ENCODE data around the gene ENPP6.

Gene ENPP6

DNA sequence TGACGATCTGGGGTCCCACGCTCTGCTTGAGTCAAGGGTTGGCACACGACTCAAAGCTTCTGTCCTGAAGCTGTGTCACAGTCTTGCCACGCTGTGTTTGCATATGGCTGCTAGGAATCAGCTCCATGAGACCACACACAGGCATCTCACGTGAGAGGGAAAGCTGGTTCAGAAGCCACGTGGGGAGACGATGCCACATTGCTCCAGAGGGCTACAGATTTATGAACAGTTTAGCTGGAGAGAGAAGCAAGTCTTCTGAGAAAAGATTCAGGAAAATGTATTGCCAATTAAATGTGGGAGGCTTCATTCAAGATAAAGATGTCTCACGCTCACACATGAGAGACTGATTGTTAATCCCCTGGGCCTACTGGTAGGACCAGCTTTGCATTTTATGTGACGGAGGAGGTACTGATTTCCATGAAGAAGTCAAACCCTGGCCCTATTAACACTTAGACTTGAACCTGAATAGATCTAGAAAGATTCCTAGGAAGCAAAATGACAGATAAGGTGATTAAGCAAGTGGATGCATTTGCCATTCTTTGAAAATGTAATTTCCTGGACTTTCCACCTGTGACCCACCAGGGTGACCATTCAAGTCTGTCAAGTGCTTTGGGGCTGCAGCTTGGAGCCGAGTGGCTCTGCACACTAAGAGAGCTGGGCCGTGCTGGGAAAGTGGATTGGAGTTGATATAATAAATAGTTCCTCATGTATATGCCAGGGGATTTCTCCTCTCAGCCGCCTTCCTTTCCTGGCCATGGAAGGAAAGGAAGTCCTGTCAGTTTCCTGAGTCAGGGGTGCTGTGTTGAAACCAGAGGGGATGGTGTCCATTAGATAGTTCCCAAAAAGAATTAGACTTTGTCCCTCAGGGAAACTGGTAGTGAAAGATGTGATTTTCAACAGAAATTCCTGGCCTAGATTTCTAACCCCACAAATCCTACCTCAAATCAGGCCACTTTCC lies 29.0 kb downstream of the ENPP6 start:
- FAIRE-seq, result no peak

DNA sequence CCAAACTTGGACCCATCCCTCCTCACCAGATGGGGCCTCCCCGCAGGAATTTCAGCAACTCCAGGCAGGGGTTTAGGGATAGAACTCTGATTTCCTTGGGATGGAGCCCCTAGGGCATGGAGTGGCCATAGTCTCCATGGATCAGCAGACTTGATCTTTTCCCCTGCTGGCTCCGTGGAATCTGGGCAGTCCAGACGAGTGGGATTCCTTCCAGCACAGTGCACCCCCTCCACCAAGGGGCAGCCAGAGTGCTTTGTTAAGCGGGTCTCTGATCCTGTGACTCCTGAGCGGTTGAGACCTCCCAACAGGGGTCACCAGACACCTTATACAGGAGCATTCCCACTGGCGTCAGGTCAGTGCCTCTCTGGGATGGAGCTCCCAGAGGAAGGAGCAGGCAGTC lies 40.4 kb downstream of the ENPP6 start:
- no peak for FAIRE-seq

DNA sequence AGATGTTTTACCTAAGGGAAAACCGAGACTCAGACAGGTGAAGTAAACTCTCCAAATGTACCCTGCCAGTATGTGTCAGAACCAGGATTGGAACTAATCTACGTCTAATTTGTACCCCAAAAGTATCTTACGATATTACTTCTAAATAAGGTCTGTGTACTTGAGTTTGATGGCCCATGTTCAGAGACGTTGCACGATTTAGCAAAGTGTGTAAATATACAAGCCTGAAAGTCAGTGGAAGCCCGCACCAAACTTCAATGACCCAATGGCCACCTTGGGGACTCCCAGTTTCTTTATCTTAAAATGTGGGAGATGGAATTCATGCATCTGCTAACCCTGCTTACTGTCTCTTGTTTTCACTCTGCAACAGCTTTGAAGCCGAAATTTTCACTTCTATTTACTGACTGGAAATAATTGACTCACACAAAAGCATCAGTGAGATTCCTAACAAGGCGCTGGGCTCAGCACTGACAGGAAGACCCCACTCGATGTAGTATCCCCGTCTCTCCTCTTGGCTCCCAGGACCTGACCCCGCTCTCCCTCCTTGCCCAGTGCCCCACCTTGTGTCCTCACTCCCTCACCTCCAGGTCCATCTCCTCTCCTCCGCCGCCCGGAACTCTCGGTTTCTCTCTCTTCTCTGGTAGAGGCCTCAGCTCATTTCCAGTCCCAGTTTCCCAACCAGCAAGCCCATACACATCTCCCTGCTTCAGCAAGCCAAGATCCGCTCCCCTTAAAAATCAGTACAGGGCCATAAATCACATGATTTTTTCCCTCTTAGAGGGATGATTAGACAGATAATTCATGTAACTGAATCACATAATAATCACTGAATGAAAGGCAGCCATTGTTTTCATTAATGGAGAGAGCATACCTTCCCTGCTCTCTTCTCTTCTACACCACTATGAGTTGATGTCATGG lies 42.8 kb downstream of the ENPP6 start:
- no peak for FAIRE-seq

DNA sequence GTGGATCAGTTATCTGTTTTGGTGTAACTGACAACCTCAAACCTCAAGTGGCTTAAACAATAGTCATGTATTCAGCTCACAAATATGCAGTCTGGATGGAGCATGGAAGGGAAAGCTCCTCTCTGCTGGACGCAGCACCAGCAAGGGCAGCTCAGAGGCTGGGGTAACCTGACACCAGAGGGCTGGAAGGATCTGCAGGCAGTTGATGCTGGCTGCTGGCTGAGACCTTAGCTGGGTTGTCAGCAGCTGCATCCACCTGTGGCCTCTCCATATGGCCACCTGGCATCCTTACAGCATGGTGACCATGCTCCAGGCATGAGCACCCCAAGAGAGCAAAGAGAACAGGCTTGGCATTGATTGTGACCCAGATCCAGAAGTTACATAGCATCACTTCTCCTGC lies 46.7 kb downstream of the ENPP6 start:
- FAIRE-seq, result no peak

DNA sequence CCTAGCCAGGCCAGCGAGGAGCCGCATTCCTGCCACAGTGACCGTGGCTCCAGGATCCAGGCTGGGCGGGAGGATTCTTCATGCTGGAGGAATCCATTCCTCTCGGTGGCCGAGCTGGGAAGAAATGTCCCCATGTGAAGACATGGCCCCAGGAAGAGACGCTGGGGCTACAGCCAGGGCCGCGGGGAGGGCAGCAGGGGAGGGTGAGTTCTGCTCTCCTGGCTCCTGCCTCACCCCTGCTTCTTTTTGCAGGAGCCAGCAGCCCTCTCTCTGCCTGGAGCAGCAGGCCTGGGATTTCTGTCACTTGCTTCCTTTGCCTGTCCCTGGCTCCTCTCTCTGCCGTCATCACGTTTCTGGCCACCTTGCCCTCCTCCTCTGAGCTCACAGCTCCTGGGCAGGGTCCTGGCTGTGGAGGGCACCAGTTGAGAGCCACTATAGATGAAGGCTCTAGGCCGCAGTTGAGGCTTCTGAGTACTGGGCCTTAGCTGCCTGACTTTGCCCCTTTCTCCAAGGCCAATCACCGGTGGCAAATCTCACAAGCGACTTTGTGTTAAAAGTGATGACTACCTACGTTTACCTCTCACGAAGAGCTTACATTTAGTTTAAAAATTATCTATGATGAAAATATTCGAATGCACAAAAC lies 48.3 kb downstream of the ENPP6 start:
- no peak for FAIRE-seq

DNA sequence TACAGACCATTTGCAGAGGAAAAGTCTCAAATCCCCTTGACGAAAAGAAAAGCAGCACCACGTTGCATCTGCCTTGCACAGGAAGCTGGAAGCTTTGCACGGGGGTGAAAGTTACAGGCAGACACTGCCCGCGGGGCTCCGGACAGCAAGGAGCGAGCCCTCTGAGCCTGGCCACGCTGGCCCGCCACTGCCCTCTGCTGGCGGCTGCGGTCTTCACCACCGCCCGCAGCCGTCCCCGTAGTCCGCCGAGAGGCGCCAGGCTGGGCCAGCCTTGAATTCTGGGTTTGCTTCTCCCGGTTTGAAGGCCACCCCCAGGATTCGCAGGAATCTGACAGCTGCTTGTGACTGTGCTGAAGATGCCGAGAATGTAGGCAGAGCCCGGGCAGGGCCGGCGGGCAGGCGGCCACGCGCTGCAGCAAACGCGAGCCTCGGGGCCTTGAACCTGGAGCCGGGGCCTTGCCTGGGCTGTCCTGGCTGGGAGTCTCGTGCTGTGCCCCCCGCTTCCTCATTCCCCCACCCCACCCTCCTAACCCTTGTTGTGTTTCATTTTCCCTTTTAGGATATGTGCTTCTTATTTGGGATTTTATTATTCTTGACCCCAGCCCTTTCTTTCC lies 49.2 kb downstream of the ENPP6 start:
- FAIRE-seq, result no peak

DNA sequence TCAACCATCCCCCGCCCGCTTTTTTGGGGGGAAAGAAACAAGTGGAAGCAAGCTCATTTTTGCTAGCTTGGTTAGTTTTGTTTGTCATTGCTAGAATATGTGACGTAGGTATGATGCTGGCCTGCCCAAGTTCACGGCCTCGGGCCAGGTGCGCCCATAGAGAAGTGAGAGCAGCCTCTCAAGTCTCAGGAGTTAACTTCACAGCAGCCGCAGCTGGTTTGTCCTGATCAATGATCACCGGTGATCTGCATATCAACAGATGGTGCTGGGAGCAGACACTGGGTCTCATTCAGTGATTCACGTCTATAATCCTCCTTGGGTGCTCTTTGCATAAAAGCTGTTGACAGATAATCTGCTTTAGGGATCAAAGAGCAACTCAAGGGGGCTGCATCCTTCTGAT lies 50.1 kb downstream of the ENPP6 start:
- FAIRE-seq, result no peak

DNA sequence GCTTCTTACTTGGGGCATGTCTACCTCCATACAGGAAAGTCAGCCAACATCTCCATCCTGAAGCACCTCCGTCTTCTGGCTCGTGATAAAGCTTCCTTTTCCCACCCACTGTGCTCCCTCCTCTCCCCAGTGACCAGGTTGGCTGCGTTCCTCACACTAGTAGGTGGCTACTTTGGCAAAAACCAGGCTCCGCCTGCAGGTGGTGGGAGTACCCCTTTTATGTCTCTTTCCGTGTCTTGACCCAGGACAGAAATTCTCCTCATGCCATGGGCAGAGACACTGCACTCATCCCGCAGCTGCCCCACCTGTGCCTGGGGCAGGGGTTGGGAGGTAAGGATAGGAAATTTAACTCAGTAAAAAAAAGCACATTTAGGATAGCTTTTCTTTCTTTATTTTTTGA lies 50.9 kb downstream of the ENPP6 start:
- FAIRE-seq, result no peak

DNA sequence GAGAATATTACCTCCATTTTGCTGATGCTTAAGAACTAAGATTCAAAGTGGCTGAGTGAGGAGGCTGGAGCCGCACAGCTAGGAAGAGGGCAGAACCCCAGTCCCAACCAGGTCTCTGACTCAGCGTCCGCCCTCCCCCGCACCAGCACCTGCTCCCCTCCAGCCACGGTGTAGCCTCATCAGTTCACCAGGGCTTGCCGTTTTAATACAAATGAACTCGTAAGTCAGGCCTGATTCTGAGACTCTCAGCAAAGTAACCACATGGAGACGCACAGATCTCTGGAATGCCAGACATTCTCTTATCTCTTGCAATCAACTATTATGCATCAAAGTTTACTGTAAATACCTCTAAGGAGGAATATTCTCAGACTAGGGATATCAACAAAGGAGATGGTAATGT lies 52.4 kb downstream of the ENPP6 start:
- no peak for FAIRE-seq

DNA sequence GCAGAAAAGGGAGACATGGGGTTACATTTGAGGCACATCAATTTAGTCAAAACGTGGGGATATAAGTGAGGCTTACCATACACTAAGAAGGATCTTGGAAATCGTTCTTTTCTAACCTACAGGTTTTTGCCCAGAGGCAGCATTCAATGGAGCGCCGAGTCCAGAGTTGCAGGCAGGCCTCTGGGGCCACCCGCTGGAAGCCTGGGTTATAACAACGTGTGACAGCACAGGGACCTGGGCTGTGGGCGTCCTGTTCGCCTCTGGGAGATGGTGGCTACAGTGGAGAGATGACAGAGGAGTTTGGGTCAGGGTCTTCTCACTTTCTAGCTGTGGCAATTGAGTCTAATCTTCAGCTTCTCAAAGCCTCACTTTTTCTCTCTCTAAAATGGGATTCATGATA lies 53.9 kb downstream of the ENPP6 start:
- FAIRE-seq, result no peak

DNA sequence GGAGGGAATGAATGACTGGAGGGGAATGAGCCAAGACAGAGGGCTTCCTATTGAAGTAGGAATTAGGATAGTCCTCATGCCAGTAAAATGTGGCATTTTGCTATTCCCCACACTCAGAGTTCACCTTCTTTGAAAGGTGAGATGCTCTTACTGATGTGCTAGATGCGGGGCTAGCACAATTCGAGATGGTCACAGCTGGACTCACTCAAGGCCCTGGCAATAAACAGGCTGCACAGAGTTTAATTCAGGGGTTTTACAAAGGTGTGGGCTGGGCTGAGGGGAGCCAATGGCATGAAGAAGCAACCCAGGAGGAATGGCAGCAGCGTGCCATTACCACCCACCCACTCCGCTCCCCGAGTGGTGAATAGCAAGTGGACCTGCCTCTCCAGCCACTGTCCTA lies 55.1 kb downstream of the ENPP6 start:
- no peak for FAIRE-seq

DNA sequence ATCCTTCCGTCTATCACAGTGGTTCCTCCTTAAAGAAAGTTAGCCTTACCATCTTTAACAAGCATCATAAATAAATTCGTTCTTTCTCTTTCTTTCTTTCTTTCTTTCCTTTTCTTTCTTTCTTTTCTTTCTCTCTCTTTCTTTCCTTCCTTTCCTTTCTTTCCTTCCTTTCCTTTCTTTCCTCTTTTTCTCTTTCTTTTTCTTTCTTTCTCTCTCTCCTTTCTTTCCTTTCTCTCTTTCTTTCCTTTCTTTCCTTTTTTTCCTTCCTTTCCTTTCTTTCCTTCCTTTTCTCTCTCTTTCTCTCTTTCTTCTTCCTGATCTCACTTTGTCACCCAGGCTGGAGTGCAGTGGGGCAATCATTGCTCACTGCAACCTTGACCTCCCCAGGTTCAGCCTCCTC lies 60.4 kb downstream of the ENPP6 start:
- FAIRE-seq, result no peak

DNA sequence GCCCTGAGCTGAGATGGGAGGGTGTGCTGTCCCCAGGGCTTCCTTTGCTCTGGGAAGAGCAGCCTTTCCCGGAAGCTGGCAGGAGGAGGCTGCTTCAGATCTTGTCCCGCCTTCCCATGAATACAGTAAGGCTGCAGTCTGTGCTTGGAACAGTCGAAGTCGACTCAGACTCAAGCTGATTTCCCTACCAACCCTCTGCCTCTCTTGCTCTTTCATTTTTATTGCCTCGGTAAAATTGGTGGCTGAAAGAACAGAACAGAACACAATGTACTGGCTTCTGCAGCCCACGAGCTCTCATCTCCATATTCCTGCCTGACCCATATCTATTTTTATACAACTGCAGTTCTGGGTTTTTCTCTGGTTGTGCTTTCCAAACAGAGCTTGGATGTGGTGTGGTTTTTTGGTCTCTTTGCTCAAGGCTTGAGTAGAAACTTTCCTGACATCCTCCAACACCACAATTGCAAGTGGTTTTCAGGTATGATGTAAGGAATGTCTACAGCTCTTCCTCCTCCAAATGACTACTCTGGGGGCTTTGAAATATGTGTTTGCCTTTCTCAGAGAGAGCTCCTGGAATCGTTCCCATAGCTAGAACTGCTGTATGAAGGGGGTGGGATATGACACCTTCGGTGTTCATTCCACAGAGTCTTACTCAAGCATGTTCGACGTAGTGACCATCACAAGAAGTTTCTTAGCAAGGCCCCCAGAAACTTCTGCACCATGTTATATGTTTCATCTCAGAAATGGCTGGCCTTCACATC lies 61.3 kb downstream of the ENPP6 start:
- no peak for FAIRE-seq

DNA sequence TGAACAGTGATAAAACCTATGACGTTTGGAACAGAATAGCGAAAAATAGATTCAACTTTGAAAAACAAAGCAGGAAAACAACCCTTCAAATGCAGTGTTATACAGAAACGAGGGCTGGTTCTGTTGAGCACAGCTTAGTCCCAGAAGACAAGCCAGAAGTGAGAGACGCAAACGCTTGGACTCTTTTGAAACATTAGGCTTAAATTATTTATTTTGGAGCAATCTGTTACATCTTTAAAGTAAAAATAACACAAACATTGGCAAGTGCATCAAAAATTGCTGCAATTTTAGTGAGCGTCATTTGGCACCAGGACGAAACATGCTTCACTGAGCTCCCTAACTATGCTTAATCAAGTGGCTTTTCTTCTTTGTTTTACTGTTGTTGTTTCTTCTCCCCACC lies 63.5 kb downstream of the ENPP6 start:
- no peak for FAIRE-seq

DNA sequence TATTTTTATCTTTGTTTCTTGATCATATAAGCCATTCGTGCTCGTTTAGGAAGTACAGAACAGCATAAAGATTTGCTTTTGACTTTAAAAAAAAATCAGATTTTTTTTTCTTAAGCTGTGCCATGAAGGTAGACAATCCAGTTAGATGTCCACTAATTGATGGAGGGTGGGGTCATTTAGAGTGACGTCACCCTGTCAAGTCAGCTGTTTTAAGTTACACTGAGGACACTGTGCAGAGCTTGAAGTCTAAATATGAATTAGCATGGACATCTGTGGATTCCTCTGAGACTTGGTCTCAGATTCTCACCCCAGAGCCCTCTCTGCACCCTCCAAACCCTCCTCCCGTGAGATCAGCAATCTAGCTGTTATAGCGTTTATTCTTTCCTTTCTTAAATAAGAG lies 63.9 kb downstream of the ENPP6 start:
- no peak for FAIRE-seq

DNA sequence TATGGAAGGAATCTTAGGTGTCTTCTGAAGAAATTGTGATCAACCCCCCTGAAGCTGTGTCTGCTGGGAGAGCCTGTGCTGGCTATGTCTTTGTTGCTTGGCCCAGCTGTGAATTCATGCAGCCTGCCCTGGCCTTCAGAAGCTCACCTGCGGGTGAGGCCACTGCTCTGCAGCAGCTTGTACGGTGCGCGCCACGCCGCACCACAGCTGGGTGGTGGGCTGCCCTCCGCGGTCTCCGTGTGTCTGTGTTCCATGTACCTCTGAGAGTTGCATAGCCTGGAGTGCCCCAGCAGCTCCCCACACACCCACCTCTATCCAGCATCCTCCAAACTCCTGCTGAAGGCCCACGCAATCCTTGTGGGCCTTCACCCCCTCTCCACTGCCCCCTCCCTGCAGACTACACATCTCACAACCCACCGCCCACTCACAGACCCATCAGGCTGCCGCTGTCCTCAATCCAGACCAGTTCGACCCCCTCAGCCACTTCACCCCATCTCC lies 65.6 kb downstream of the ENPP6 start:
- no peak for FAIRE-seq

DNA sequence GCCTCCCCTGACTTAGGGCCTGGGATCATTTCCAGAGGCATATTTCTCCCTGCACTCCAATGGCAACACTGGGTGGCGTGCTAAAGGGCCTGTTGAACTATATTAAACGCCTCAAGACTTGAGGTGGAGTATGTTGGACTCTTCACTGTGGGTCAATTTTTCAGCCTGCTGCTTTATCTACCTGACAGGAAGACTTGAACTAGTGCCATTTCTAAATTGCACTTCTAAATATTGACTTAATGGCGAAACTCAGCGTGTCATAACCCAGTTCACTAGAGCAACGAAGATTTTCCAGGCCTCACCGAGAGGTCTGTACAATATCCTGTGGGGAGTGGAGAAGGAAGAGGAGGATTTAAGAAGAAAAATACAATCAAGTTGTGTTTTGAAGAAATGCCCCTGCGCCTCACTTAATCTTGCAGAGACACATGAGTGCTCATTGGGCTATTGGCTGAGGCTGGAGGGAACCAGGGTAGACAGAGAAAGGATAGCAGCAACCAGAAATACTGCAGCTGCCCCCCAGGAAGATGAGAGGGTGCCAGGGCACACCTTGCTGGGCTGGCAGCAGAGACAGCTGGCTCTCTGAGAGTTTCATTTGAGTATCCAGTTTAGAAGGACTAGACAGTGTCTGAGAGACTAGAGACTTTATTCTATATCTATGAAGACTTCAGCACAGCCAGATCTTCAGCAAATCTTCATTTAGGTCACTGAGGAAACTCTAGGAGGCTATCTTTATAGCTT lies 67.4 kb downstream of the ENPP6 start:
- FAIRE-seq, result no peak

DNA sequence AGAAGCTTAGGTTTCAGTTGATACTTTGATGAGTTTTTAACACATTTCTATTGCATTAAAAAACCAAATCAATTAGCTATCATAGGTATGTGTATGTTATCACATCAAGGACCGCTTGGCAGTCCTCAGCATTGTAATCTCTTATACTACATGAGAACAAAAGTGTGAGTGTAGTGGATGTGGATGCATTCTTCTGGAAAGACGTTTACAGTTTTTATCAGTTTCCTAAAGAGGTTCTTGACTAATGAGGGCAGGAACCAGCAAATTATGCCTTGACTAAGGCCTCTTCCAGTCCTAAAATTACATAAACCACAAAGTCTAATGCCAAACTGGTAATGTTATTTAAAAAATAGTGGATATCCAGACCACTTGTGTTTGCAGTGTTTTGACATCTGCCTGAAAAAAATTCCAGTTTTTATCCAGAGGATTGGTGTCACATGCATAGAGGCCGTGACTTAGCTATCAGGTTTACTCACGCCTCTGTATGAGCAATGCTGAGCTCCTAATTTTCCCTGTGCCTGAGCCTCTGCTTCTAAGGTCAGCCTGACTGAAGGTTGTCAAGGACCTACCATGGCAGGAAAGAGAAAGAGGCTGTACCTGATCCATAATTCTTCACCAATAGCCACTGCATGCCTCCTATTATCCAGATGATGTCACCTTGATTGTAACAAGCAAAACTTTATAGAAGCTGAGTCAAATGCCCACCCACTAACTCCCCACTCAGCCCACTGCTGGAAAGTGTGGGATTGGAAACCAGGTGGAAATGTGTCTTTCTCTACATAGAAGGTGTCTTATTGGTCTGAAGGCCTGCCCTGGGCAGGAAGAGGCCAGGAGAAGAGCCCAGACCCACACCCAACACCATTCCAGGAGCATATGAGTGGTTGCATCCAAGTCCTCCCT lies 68.7 kb downstream of the ENPP6 start:
- FAIRE-seq, result no peak

DNA sequence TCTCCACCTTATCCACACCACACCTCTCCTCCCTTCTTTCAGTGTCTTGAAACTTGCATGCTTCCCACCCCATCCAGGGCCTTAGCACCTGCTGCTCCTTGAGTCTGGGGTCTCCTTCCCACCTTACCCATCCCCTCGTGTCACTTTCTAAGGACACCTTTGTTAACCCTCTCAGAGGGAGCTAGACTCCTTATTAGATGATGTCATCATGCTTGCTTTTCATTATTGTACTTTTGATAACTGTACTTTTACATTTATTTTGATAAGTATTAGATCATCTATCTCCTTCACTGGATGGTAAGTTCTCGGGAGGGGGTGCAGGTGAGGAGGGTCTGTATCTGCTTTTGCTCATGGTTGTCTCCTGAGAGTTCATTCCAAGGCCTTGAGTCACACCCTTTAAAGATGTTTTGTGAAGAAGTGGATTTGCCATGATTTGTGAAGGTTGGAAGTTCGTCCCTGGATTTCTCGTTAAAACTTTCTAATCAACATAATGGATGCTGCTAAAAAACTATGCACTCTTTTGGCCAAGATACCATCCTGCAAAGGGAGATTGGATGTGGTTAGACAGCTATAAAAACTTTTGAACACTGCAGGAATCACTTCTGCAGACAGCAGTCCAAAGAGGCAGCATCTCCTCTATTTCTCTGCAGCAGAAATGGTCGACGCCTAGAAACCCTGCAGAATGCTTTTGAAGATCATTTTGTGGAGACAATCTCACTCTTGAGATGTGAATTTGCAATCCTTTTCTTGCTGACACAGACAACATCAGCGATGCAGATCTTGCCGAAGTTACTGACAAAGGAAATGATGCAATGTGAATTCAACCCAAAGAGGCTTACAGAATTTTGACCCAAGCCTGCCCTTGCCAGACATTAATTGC lies 69.6 kb downstream of the ENPP6 start:
- no peak for FAIRE-seq
